Measurements from ENCODE around the gene RPL36. TPM values are rescaled to one million over a fixed set of nuclear protein-coding genes. Genes with fewer than 3 reads are reported as not detected.

RPL36 gene
- total RNA-seq: 1,608 and 1,657 TPM in 2 replicates

GRCh38 chr19:5690125-5690954 is at the start of gene RPL36:
Gene RPL36 (plus strand): TSS chr19:5690295. CDS start chr19:5690508, 213 bp downstream.

GRCh38 chr19:5680437-5681368 is 9.4 kb upstream of the RPL36 start, which contains the start of the genes HSD11B1L and MICOS13:
Gene HSD11B1L (plus strand): TSS chr19:5681027. CDS start chr19:5684833, 3,806 bp downstream.
Gene MICOS13 (minus strand): TSS chr19:5680516. CDS start chr19:5680486, 30 bp downstream.

GRCh38 chr19:5719961-5720790 is 30.1 kb downstream of the RPL36 start, which contains the start of the genes CATSPERD and LONP1:
Gene CATSPERD (plus strand): TSS chr19:5720637. CDS start chr19:5720738, 101 bp downstream.
Gene LONP1 (minus strand): TSS chr19:5720146. CDS start chr19:5720132, 14 bp downstream.

Other genes starting within 250 kb of the RPL36 start
- gene ZNRF4, start 234.9 kb upstream of the RPL36 start, total RNA-seq: not detected in 2 replicates
- gene TINCR, start 122.3 kb upstream of the RPL36 start, total RNA-seq: under 0.01 TPM in 1 of 2 replicates, not detected in the other
- 9.2 and 11.9 TPM in 2 replicates for gene SAFB2, start 67.5 kb upstream of the RPL36 start, total RNA-seq
- gene SAFB, start 67.2 kb upstream of the RPL36 start, total RNA-seq: 29.4 and 41.8 TPM in 2 replicates
- gene MICOS13, start 9.8 kb upstream of the RPL36 start, total RNA-seq: 93.1 and 93.7 TPM in 2 replicates
- gene HSD11B1L, start 9.3 kb upstream of the RPL36 start, total RNA-seq: 12.4 and 13.1 TPM in 2 replicates
- 98.4 and 109 TPM in 2 replicates for gene LONP1, start 29.9 kb downstream of the RPL36 start, total RNA-seq
- not detected in 2 replicates for gene CATSPERD, start 30.3 kb downstream of the RPL36 start, total RNA-seq
- gene PRR22, start 94.5 kb downstream of the RPL36 start, total RNA-seq: 0.59 TPM in 1 of 2 replicates, not detected in the other
- 24.4 and 24.5 TPM in 2 replicates for gene DUS3L, start 100.9 kb downstream of the RPL36 start, total RNA-seq
- gene NRTN, start 114.8 kb downstream of the RPL36 start, total RNA-seq: 0.15 TPM in 1 of 2 replicates, not detected in the other
- gene FUT6, start 149.4 kb downstream of the RPL36 start, total RNA-seq: not detected in 2 replicates
- under 0.01 TPM in 1 of 2 replicates, not detected in the other for gene FUT3, start 161.2 kb downstream of the RPL36 start, total RNA-seq
- gene FUT5, start 180.2 kb downstream of the RPL36 start, total RNA-seq: not detected in 2 replicates
- 444 and 470 TPM in 2 replicates for gene NDUFA11, start 213.5 kb downstream of the RPL36 start, total RNA-seq
- 2.1 and 3.2 TPM in 2 replicates for gene VMAC, start 214.6 kb downstream of the RPL36 start, total RNA-seq
- 4.4 and 5.4 TPM in 2 replicates for gene CAPS, start 224.0 kb downstream of the RPL36 start, total RNA-seq